HCT116 (cell line): ENCODE measurements around the gene HDLBP. TPM values are rescaled to one million over a fixed set of nuclear protein-coding genes. Genes with fewer than 3 reads are reported as not detected.

ENCODE experiments used
- ATAC-seq: fragments of 200-7000 bp; cut with Tn5 transposase; 2 replicates; pipeline ENCODE4 v1.9.1; 2020; ENCODE audit warnings: mild to moderate bottlenecking, moderate library complexity
- BruUV-seq: library from RNA; stranded (reverse); fragments of 400-500 nt; replicated peaks from 2 replicates; lab custom pipeline; 2021; lab: Mats Ljungman, UMichigan
- CTCF ChIA-PET: fragments of 300-600 bp; sonication (Branson Sonifier 250); formaldehyde crosslinking; loops from one replicate; lab custom pipeline; 2021; ENCODE audit warnings: antibody characterized with exemption; lab: Charles Lee
- POLR2A ChIA-PET: fragments of 300-600, 350-600 bp; sonication (Branson Sonifier 250); formaldehyde crosslinking; loops from one replicate; lab custom pipeline; 2021; ENCODE audit warnings: antibody characterized with exemption; lab: Charles Lee
- RAD21 ChIA-PET, 2 experiments: fragments of 300-600 bp; sonication (Branson Sonifier 250); formaldehyde crosslinking; loops; one replicate each; lab custom pipeline; 2023; ENCODE audit warnings: low total read pairs in 2 of 2; ENCODE audit not compliant: uncharacterized antibody in 2 of 2, unreplicated experiment in 2 of 2, low non-redundant PET in 1 of 2; lab: Charles Lee
- DNase-seq: peaks from one replicate; pipeline ENCODE4 v3.0.0-alpha.2; 2010; ENCODE audit warnings: low read depth, low spot score
- H2AFZ ChIP-seq: fragments of 200-600 bp; shearing (Covaris generic), sonication (generic); 2 replicates; pipeline ENCODE4 v1.6.1; 2017; ENCODE audit warnings: low read depth, mixed run types, mixed read lengths, antibody characterized with exemption, low read length; ENCODE audit not compliant: poor library complexity, severe bottlenecking
- H3K27ac ChIP-seq: 2 replicates; pipeline ENCODE4 v1.5.1; 2012; ENCODE audit warnings: low read depth, low read length
- H3K27me3 ChIP-seq: fragments of 200-600 bp; sonication (generic); 2 replicates; pipeline ENCODE4 v1.6.1; 2016; ENCODE audit warnings: mixed run types, low read length, mixed read lengths; ENCODE audit not compliant: insufficient read depth
- H3K36me3 ChIP-seq, 2 experiments: fragments of 200-500 bp in 1 of 2; fragments of 200-600 bp in 1 of 2; sonication (Bioruptor generic) in 1 of 2; sonication (generic) in 1 of 2; 2 replicates each; pipeline versions ENCODE4 v1.5.1 to v1.6.1; 2014 to 2016; ENCODE audit warnings: low read length in 2 of 2, inconsistent platforms in 1 of 2, mixed read lengths in 1 of 2, mixed run types in 1 of 2; ENCODE audit not compliant: insufficient read depth in 2 of 2, control insufficient read depth in 1 of 2
- H3K4me1 ChIP-seq, 2 experiments: fragments of 200-600 bp in 1 of 2; sonication (generic) in 1 of 2; 2 replicates each; pipeline versions ENCODE4 v1.5.1 to v1.6.1; 2012 to 2017; ENCODE audit warnings: low read length in 2 of 2, inconsistent platforms in 1 of 2, mild to moderate bottlenecking in 1 of 2, mixed read lengths in 1 of 2, mixed run types in 1 of 2, moderate library complexity in 1 of 2; ENCODE audit not compliant: insufficient read depth in 2 of 2, control insufficient read depth in 1 of 2
- H3K4me2 ChIP-seq: fragments of 200-600 bp; sonication (generic); 2 replicates; pipeline ENCODE4 v1.6.1; 2017; ENCODE audit warnings: mixed run types, low read length, mixed read lengths
- H3K4me3 ChIP-seq, 2 experiments: fragments of 200-600 bp in 1 of 2; sonication (generic) in 1 of 2; replicated peaks in 1 of 2; 2 replicates each; pipeline ENCODE4 v1.5.1; 2011 to 2016; ENCODE audit warnings: low read length in 2 of 2, control low read depth in 1 of 2, low read depth in 1 of 2, mild to moderate bottlenecking in 1 of 2, mixed read lengths in 1 of 2, mixed run types in 1 of 2
- H3K79me2 ChIP-seq: fragments of 200-600 bp; sonication (generic); 2 replicates; pipeline ENCODE4 v1.6.1; 2017; ENCODE audit warnings: mild to moderate bottlenecking, mixed run types, low read length, moderate library complexity, mixed read lengths; ENCODE audit not compliant: insufficient read depth
- H3K9ac ChIP-seq: fragments of 200-600 bp; sonication (generic); 2 replicates; pipeline ENCODE4 v1.6.1; 2016; ENCODE audit warnings: low read length, mixed read lengths
- H3K9me2 ChIP-seq: fragments of 200-600 bp; sonication (generic), shearing (Covaris generic); 2 replicates; pipeline ENCODE4 v1.6.1; 2017; ENCODE audit warnings: mixed run types, mild to moderate bottlenecking, moderate library complexity; ENCODE audit not compliant: insufficient read depth
- H3K9me3 ChIP-seq, 2 experiments: fragments of 200-500 bp in 1 of 2; fragments of 200-600 bp in 1 of 2; sonication (Bioruptor generic) in 1 of 2; sonication (generic) in 1 of 2; 2 replicates each; pipeline ENCODE4 v1.6.1; 2014 to 2017; ENCODE audit warnings: low read length in 2 of 2, mixed read lengths in 2 of 2, inconsistent platforms in 1 of 2, low read depth in 1 of 2, mild to moderate bottlenecking in 1 of 2, mixed run types in 1 of 2, moderate library complexity in 1 of 2; ENCODE audit not compliant: control insufficient read depth in 1 of 2, insufficient read depth in 1 of 2
- H4K20me1 ChIP-seq: fragments of 200-600 bp; sonication (generic), shearing (Covaris generic); 2 replicates; pipeline ENCODE4 v1.6.1; 2017; ENCODE audit warnings: mixed run types, mild to moderate bottlenecking, moderate library complexity; ENCODE audit not compliant: insufficient read depth
- CEBPB ChIP-seq: IDR thresholded peaks from 2 replicates; pipeline ENCODE4 v1.6.1; 2012; ENCODE audit warnings: low read depth
- FOSL1 ChIP-seq: IDR thresholded peaks from 2 replicates; pipeline ENCODE4 v1.6.1; 2012; ENCODE audit warnings: low read depth
- POLR2A ChIP-seq: IDR thresholded peaks from 2 replicates; pipeline ENCODE4 v1.7.0; 2011; ENCODE audit warnings: borderline replicate concordance; ENCODE audit not compliant: insufficient read depth, insufficient read length; ENCODE audit errors: extremely low read depth
- RAD21 ChIP-seq: IDR thresholded peaks from 2 replicates; pipeline ENCODE4 v1.6.1; 2012; ENCODE audit warnings: low read depth, mild to moderate bottlenecking
- SP1 ChIP-seq: IDR thresholded peaks from 2 replicates; pipeline ENCODE4 v1.6.1; 2012; ENCODE audit warnings: low read depth
- SRF ChIP-seq: IDR thresholded peaks from 2 replicates; pipeline ENCODE4 v1.6.1; 2012; ENCODE audit warnings: low read depth
- ZBTB33 ChIP-seq: IDR thresholded peaks from 2 replicates; pipeline ENCODE4 v1.6.1; 2011; ENCODE audit warnings: mild to moderate bottlenecking, low read length, moderate library complexity; ENCODE audit not compliant: insufficient replicate concordance; ENCODE audit errors: extremely low read depth
- ZFX ChIP-seq: fragments of 450-650 bp; IDR thresholded peaks from 2 replicates; pipeline ENCODE4 v1.6.1; 2017
- ZNF274 ChIP-seq: fragments of 200-500 bp; sonication (Bioruptor generic); IDR thresholded peaks from 2 replicates; pipeline ENCODE4 v1.6.1; 2014; ENCODE audit warnings: mild to moderate bottlenecking, low read depth, low read length, inconsistent platforms
- intact Hi-C: fragments of 100-400 bp; cut with micrococcal nuclease; formaldehyde crosslinking; loops from 2 replicates; pipeline ENCODE4 v1.10.0; 2022
- total RNA-seq: library from RNA; stranded (reverse); gene quantifications from one replicate; pipeline ENCODE4 v1.2.1, GENCODE V29; 2021; ENCODE audit not compliant: unreplicated experiment
- TF ChIP-seq, protein P1 (sequence below), 3 experiments: fragments of 200-600 bp in 1 of 3; sonication (generic) in 1 of 3; IDR thresholded peaks in 2 of 3; conservative IDR thresholded peaks in 1 of 3; 2 replicates each; pipeline ENCODE4 v1.5.1; 2012 to 2017; ENCODE audit warnings: low read depth in 2 of 3, low read length in 2 of 3, antibody characterized with exemption in 1 of 3, borderline replicate concordance in 1 of 3, control low read depth in 1 of 3, mild to moderate bottlenecking in 1 of 3, mixed read lengths in 1 of 3, mixed run types in 1 of 3, moderate library complexity in 1 of 3; ENCODE audit not compliant: insufficient read depth in 1 of 3
- TF ChIP-seq, protein P2 (sequence below): IDR thresholded peaks from 2 replicates; pipeline ENCODE4 v1.6.1; 2012

HDLBP gene
- total RNA-seq, 1 experiment from 2014 or later: 462 TPM

DNA sequence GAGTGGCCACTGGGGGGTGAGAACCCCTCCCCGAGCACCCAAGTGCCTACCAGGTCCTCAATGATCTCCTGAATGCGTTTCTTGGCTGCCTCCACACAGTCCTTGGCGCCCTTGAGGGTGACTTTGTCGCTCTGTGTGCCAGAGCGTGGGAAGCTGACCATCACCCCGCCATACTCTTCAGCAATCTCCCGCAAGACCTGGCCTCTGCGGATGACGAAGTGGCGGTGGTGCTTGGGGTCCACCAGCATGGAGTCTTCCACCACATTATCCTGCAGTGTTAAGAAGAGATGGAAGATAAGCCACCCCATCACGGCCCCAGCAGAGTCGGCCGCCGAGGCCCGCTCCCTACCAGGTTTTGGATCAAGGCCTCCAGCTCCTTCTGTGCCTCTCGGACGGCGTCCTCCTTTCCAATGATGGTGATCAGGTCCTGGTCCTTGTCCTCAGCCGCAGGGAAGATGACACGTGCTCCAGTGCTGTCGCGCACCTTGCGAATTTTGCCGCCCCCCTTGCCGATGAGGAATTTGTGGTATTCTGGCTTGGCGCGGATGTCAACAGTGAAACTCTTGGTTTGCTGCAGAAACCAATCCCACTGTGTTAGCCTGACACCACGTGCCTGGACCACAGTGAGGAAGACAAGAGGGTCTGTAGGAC lies 75.8 kb downstream of the HDLBP start:
- no peak overlapping the region for H2AFZ ChIP-seq
- H3K27ac ChIP-seq: no peak overlapping the region
- DNase-seq (no peak), ATAC-seq (no peak)
- no TSS peak for BruUV-seq
- intact Hi-C loops: no loop called here
- H3K79me2 ChIP-seq: peaks cover 41% of the 10 kb centered on the region
- peaks cover 80 to 82% of the 10 kb centered on the region in 2 experiments for H3K36me3 ChIP-seq
- H3K9me3 ChIP-seq: no peaks in the 10 kb centered on the region
- POLR2A ChIA-PET: no interaction called here
- H4K20me1 ChIP-seq: peaks cover 4% of the 10 kb centered on the region; the same call in 1 of the 2 replicates
- H3K9me2 ChIP-seq: no peaks in the 10 kb centered on the region
- no peak overlapping the region for H3K4me2 ChIP-seq
- no peaks in the 10 kb centered on the region for H3K4me1 ChIP-seq
- no peak overlapping the region for H3K4me3 ChIP-seq
- no peak for TF ChIP-seq POLR2A
- TF ChIP-seq ZBTB33: no peak
- TF ChIP-seq, protein P1, sequence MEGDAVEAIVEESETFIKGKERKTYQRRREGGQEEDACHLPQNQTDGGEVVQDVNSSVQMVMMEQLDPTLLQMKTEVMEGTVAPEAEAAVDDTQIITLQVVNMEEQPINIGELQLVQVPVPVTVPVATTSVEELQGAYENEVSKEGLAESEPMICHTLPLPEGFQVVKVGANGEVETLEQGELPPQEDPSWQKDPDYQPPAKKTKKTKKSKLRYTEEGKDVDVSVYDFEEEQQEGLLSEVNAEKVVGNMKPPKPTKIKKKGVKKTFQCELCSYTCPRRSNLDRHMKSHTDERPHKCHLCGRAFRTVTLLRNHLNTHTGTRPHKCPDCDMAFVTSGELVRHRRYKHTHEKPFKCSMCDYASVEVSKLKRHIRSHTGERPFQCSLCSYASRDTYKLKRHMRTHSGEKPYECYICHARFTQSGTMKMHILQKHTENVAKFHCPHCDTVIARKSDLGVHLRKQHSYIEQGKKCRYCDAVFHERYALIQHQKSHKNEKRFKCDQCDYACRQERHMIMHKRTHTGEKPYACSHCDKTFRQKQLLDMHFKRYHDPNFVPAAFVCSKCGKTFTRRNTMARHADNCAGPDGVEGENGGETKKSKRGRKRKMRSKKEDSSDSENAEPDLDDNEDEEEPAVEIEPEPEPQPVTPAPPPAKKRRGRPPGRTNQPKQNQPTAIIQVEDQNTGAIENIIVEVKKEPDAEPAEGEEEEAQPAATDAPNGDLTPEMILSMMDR (IDR thresholded peaks at IDR 0.05 in 2 of 3, conservative IDR thresholded peaks at IDR 0.05 in 1 of 3; ENCODE audit: borderline replicate concordance in 1 of 3, insufficient read depth in 1 of 3, low read depth in 2 of 3, low read length in 2 of 3): no peak
- no peak for TF ChIP-seq SRF
- no peak for TF ChIP-seq SP1
- TF ChIP-seq RAD21: no peak
- TF ChIP-seq ZNF274: no peak
- TF ChIP-seq FOSL1: no peak
- TF ChIP-seq, protein P2, sequence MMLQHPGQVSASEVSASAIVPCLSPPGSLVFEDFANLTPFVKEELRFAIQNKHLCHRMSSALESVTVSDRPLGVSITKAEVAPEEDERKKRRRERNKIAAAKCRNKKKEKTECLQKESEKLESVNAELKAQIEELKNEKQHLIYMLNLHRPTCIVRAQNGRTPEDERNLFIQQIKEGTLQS: no peak
- no peak for TF ChIP-seq CEBPB
- TF ChIP-seq ZFX: no peak
- TF ChIP-seq, all 23 proteins: peak for 0
- ChIA-PET RAD21 (no interaction called here), CTCF (no interaction called here)
- H3K9ac ChIP-seq: no peak overlapping the region
- no peaks in the 10 kb centered on the region for H3K27me3 ChIP-seq
